Effector memory CD4-positive, alpha-beta T cell (primary cell): ENCODE measurements around the gene SRPK3.

ENCODE experiments used
- DNase-seq, 3 donors: peaks; one replicate each; pipeline ENCODE4 v3.0.0-alpha.2; 2020
- H3K27ac ChIP-seq: 2 replicates; pipeline ENCODE4 v1.7.0; 2013; ENCODE audit warnings: mild to moderate bottlenecking, low read length, moderate library complexity; ENCODE audit not compliant: insufficient read depth, poor library complexity, severe bottlenecking
- H3K27me3 ChIP-seq: replicated peaks from 2 replicates; pipeline ENCODE4 v1.7.0; 2013; ENCODE audit warnings: mild to moderate bottlenecking, low read length; ENCODE audit not compliant: insufficient read depth, control insufficient read depth, poor library complexity, severe bottlenecking
- H3K36me3 ChIP-seq: 2 replicates; pipeline ENCODE4 v1.7.0; 2013; ENCODE audit warnings: mild to moderate bottlenecking, low read length, moderate library complexity; ENCODE audit not compliant: control insufficient read depth, insufficient read depth
- H3K4me1 ChIP-seq: 2 replicates; pipeline ENCODE4 v1.7.0; 2013; ENCODE audit warnings: low read length, mild to moderate bottlenecking; ENCODE audit not compliant: control insufficient read depth, insufficient read depth, poor library complexity, severe bottlenecking
- H3K4me3 ChIP-seq: 2 replicates; pipeline ENCODE4 v1.7.0; 2013; ENCODE audit warnings: low read length, low read depth, mild to moderate bottlenecking; ENCODE audit not compliant: insufficient read depth, poor library complexity, severe bottlenecking
- H3K9me3 ChIP-seq: 2 replicates; pipeline ENCODE4 v1.7.0; 2013; ENCODE audit warnings: mild to moderate bottlenecking, low read length, moderate library complexity; ENCODE audit not compliant: control insufficient read depth

SRPK3 gene

DNA sequence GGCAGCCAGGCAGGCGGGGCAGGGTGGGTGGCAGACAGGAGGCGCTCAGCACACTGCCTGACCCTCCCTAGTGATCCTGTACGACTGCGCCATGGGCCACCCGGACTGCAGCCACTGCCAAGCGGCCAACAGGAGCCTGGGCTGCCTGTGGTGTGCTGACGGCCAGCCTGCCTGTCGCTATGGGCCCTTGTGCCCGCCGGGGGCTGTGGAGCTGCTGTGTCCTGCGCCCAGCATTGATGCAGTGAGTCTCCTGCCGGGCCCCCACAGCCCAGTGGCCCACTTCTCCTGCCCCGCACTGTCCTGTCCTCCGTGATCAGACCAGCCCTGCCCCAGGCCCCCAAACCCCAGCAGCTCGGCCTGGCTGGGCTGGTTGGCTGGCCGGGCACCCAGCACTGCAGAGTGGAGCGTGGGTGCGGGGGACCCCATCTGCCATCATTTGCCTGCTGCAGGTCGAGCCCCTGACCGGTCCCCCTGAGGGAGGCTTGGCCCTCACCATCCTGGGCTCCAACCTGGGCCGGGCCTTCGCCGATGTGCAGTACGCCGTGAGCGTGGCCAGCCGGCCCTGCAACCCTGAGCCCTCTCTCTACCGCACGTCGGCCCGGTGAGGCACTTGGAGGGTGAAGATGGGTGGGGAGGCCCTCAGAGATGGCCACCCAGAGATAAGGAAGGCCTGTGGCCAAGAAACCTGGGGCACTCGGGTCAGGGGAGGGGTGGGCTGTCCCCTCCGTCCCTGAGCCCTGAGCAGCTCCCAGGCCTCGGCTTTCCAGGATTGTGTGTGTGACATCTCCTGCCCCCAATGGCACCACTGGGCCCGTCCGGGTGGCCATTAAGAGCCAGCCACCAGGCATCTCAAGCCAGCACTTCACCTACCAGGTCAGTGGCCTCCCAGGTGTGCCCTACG is 9.2 kb upstream of the SRPK3 start:
- Histone ChIP-seq H3K4me1 (no peaks in the 10 kb centered on the region), H3K27me3 (no peaks in the 10 kb centered on the region), H3K9me3 (no peaks in the 10 kb centered on the region), H3K4me3 (no peak overlapping the region), H3K27ac (no peak overlapping the region), H3K36me3 (no peaks in the 10 kb centered on the region)
- no peak for DNase-seq

DNA sequence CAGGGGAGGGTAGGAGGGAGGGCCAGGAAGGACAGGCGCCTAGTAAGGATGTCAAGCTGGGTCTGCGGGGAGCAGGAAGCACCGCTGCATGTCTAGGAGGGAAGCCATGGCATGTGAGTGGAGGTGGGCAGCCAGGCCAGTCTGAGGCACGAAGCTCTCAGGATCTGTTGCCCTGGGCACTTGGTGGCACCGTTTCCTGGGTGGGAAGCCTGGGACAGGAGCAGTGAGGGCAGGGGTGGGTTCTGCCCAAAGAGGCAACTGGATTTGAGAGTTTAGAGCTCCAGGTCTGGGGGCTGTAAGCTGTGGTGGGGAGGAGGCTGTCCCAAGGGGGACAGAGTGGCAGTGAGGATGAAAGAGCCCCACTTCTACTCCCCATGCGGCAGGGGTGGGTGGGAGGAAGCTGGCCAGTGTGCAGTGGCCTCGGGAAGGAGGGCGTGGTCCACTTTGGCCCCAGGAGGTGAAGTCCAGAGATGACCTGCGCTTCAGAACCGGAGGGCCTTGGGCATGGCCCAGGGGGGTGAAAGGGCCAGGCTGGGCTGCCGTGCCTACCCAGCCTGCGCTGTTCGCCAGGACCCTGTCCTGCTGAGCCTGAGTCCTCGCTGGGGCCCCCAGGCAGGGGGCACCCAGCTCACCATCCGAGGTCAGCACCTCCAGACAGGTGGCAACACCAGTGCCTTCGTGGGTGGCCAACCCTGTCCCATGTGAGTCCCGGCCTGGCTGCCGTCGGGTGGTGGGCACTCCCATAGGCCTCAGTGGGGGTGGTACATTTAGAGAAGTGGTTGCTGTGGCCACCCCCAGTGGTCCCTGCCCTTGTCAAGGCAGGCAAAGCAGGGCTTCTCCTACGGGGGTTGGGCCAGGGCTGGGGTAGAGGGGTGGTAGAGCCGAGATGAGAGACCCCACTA is 8.3 kb upstream of the SRPK3 start:
- H3K4me1 ChIP-seq = no peaks in the 10 kb centered on the region
- DNase-seq = no peak
- H3K9me3 ChIP-seq = no peaks in the 10 kb centered on the region
- no peak overlapping the region for H3K27ac ChIP-seq
- no peaks in the 10 kb centered on the region for H3K27me3 ChIP-seq
- H3K36me3 ChIP-seq = no peaks in the 10 kb centered on the region
- H3K4me3 ChIP-seq = no peak overlapping the region

DNA sequence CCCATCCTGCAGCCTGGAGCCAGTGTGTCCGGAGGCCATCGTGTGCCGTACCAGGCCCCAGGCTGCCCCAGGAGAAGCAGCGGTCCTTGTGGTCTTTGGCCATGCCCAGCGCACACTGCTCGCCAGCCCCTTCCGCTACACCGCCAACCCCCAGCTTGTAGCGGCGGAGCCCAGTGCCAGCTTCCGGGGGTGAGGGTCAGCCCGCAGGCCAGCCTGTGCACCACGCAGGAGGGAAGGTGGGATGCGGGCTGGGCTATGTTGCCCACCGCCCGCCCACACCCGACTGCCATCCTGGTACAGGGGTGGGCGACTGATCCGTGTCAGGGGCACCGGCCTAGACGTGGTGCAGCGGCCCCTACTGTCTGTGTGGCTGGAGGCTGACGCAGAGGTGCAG is 7.6 kb upstream of the SRPK3 start:
- no peaks in the 10 kb centered on the region for H3K9me3 ChIP-seq
- no peaks in the 10 kb centered on the region for H3K27me3 ChIP-seq
- no peak for DNase-seq
- H3K27ac ChIP-seq = no peak overlapping the region
- H3K36me3 ChIP-seq = no peaks in the 10 kb centered on the region
- no peaks in the 10 kb centered on the region for H3K4me1 ChIP-seq
- H3K4me3 ChIP-seq = no peak overlapping the region

DNA sequence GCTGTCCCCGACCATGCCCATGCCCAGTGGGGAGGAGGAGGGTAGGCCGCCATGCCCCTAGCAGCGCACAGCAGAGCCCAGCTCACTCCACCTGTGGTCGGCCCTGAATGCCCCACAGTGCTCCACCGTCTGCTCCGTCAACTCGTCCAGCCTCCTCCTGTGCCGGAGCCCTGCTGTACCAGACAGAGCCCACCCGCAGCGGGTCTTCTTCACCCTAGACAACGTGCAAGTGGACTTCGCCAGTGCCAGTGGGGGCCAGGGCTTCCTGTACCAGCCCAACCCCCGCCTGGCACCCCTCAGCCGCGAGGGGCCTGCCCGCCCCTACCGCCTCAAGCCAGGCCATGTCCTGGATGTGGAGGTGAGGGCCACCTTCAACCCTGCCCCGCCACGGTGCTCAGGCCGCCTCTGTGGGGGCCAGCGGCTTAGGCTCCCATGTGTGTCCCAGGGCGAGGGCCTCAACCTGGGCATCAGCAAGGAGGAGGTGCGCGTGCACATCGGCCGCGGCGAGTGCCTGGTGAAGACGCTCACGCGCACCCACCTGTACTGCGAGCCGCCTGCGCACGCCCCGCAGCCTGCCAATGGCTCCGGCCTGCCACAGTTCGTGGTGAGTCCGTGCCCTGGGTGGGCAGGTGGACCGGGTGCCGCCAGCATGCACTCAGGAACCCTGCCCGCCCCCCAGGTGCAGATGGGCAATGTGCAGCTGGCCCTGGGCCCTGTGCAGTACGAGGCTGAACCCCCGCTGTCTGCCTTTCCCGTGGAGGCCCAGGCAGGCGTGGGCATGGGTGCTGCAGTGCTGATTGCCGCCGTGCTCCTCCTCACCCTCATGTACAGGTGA is 6.9 kb upstream of the SRPK3 start:
- H3K36me3 ChIP-seq = no peaks in the 10 kb centered on the region
- H3K4me1 ChIP-seq = no peaks in the 10 kb centered on the region
- H3K4me3 ChIP-seq = no peak overlapping the region
- H3K27me3 ChIP-seq = no peaks in the 10 kb centered on the region
- H3K27ac ChIP-seq = no peak overlapping the region
- DNase-seq = no peak
- H3K9me3 ChIP-seq = no peaks in the 10 kb centered on the region

DNA sequence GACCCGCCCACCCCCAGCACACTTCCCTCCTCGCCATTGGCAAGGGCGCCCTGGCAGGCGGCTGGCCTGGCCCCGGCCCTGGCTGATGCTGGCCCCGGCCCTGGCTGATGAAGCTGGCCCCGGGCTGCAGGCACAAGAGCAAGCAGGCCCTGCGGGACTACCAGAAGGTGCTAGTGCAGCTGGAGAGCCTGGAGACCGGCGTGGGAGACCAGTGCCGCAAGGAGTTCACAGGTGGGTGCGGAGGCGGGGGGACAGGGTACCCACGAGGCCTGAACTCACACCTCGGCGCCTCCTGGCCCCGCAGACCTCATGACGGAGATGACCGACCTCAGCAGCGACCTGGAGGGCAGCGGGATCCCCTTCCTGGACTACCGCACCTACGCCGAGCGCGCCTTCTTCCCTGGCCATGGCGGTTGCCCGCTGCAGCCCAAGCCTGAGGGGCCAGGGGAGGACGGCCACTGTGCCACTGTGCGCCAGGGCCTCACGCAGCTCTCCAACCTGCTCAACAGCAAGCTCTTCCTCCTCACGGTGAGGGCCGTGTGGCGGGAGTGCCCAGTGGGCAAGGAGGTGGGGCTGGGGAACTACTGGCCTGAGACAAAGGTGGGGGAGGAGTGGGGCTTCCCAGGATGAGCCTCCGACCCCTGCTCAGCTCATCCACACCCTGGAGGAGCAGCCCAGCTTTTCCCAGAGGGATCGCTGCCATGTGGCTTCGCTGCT is 6.1 kb upstream of the SRPK3 start:
- Histone ChIP-seq H3K4me3 (no peak overlapping the region), H3K36me3 (no peaks in the 10 kb centered on the region), H3K27me3 (no peaks in the 10 kb centered on the region), H3K27ac (no peak overlapping the region), H3K4me1 (no peaks in the 10 kb centered on the region), H3K9me3 (no peaks in the 10 kb centered on the region)
- DNase-seq = no peak

DNA sequence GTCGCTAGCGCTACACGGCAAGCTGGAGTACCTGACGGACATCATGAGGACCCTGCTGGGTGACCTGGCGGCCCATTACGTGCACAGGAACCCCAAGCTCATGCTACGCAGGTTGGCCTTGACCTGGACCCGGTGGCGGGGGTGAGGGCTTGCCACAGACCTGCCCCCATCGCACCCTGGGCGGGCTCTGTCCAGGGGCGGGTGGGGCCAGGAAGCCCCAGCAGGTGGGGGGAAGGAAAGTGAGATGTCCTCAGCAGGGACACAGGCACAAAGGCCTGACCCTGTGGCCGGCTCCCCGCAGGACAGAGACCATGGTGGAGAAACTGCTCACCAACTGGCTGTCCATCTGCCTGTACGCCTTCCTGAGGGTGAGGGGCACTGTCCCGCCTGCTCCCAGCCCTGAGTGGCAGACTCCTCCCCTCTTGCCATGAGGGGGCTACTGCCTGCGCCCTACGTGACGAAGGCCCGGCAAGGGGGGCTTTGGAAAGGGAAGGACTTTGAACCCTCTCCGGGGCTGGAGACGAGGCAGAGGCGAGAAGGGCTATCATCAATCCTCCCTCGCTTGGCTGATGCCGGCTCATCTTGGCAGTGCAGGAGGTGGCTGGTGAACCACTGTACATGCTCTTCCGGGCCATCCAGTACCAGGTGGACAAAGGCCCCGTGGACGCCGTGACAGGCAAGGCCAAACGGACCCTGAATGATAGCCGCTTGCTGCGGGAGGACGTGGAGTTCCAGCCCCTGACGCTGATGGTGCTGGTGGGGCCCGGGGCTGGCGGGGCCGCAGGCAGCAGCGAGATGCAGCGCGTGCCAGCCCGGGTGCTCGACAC is 5.3 kb upstream of the SRPK3 start:
- H3K36me3 ChIP-seq = no peaks in the 10 kb centered on the region
- no peaks in the 10 kb centered on the region for H3K9me3 ChIP-seq
- no peak overlapping the region for H3K27ac ChIP-seq
- no peaks in the 10 kb centered on the region for H3K27me3 ChIP-seq
- H3K4me3 ChIP-seq = no peak overlapping the region
- no peak for DNase-seq
- no peaks in the 10 kb centered on the region for H3K4me1 ChIP-seq

DNA sequence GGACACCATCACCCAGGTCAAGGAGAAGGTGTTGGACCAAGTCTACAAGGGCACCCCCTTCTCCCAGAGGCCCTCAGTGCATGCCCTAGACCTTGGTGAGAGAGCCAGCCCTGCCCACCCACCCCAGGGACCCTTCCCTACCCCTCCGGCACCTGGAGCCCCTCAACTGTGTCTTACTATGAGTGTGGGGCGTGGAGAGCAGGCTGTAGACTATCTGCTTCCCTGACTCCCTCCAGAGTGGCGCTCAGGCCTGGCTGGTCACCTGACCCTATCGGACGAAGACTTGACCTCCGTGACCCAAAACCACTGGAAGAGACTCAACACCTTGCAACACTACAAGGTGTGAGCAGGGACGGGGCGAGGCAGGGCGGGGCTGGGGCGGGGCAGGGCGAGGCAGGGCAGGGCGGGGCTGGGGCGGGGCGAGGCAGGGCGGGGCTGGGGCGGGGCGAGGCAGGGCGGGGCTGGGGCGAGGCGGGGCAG is 4.7 kb upstream of the SRPK3 start:
- H3K9me3 ChIP-seq = no peaks in the 10 kb centered on the region
- no peaks in the 10 kb centered on the region for H3K36me3 ChIP-seq
- H3K4me1 ChIP-seq = no peaks in the 10 kb centered on the region
- no peak overlapping the region for H3K27ac ChIP-seq
- no peak for DNase-seq
- H3K4me3 ChIP-seq = no peak overlapping the region
- no peaks in the 10 kb centered on the region for H3K27me3 ChIP-seq

DNA sequence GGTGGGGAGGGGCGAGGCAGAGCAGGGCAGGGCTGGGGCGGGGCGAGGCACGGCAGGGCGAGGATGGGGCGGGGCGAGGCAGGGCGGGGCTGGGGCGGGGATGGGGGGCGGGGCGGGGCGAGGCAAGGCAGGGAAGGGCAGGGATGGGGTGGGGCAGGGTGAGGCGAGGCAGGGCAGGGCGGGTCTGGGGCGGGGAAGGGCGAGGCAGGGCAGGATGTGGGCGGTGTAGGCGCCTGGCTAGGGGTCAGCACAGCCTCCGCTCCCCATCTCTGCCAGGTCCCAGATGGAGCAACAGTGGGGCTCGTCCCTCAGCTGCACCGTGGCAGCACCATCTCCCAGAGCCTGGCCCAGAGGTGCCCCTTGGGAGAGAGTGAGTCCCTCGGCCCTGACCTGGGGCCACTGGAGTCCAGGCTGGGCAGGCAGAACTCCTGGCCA is 4.2 kb upstream of the SRPK3 start:
- no peak for DNase-seq
- no peaks in the 10 kb centered on the region for H3K27me3 ChIP-seq
- H3K4me3 ChIP-seq = no peak overlapping the region
- no peaks in the 10 kb centered on the region for H3K36me3 ChIP-seq
- no peaks in the 10 kb centered on the region for H3K9me3 ChIP-seq
- no peak overlapping the region for H3K27ac ChIP-seq
- H3K4me1 ChIP-seq = no peaks in the 10 kb centered on the region
